ENCODE measurements around the gene PKD1L1. TPM values are rescaled to one million over a fixed set of nuclear protein-coding genes. Genes with fewer than 3 reads are reported as not detected.

The PKD1L1 gene
- polyA plus RNA-seq, 2 of the 4 experiments (the other 2 are of a cell fraction) = 0.21 TPM

DNA sequence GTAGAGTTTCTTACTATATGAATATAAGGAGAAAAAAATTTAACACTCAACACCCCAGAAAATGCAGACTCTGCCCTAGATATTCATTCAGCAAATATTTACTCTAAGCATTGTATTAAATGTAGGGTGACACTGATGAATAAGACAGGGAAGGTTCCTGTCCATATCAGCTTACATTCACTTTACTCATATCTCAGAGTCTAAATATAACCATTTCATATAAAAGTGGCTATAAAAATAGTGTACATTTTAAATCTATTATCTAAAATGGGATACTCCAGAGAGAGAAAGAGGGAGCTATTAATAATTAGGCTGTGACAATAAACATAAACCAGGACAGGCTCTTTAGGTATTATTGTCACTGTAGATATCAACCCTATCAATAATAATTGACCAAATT, 104.0 kb downstream of the PKD1L1 start:
- H3K4me2 ChIP-seq = peak overlapping the region; percentile 35; the same call in 2 of the 3 replicates
- FAIRE-seq (no peak), DNase-seq (ENCODE audit: low read depth in 1 of 2, low spot score in 1 of 2) (no peak), ATAC-seq (no peak)
- TF ChIP-seq, protein P1, sequence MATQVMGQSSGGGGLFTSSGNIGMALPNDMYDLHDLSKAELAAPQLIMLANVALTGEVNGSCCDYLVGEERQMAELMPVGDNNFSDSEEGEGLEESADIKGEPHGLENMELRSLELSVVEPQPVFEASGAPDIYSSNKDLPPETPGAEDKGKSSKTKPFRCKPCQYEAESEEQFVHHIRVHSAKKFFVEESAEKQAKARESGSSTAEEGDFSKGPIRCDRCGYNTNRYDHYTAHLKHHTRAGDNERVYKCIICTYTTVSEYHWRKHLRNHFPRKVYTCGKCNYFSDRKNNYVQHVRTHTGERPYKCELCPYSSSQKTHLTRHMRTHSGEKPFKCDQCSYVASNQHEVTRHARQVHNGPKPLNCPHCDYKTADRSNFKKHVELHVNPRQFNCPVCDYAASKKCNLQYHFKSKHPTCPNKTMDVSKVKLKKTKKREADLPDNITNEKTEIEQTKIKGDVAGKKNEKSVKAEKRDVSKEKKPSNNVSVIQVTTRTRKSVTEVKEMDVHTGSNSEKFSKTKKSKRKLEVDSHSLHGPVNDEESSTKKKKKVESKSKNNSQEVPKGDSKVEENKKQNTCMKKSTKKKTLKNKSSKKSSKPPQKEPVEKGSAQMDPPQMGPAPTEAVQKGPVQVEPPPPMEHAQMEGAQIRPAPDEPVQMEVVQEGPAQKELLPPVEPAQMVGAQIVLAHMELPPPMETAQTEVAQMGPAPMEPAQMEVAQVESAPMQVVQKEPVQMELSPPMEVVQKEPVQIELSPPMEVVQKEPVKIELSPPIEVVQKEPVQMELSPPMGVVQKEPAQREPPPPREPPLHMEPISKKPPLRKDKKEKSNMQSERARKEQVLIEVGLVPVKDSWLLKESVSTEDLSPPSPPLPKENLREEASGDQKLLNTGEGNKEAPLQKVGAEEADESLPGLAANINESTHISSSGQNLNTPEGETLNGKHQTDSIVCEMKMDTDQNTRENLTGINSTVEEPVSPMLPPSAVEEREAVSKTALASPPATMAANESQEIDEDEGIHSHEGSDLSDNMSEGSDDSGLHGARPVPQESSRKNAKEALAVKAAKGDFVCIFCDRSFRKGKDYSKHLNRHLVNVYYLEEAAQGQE (IDR thresholded peaks at IDR 0.05) = no peak
- TF ChIP-seq BHLHE40 (IDR thresholded peaks at IDR 0.05; ENCODE audit: low read depth, low read length) (no peak), HEYL (CRISPR knock-in tag; IDR thresholded peaks at IDR 0.05) (no peak), CHD4 (IDR thresholded peaks at IDR 0.05; ENCODE audit: borderline replicate concordance) (no peak), PHF8 (IDR thresholded peaks at IDR 0.05; ENCODE audit: borderline replicate concordance, low read depth) (no peak), HDAC2 (IDR thresholded peaks at IDR 0.05) (no peak), MAZ (IDR thresholded peaks at IDR 0.05; ENCODE audit: borderline replicate concordance, low read depth, low read length) (no peak), GATA3 (IDR thresholded peaks at IDR 0.05; ENCODE audit: borderline replicate concordance) (no peak), POLR2A (IDR thresholded peaks at IDR 0.05; ENCODE audit: low read length) (no peak), SMC3 (IDR thresholded peaks at IDR 0.05) (no peak), HOXA7 (CRISPR knock-in tag; IDR thresholded peaks at IDR 0.05) (no peak), RAD21 (conservative IDR thresholded peaks at IDR 0.05 in 1 of 2, IDR thresholded peaks at IDR 0.05 in 1 of 2) (no peak), MAFK (IDR thresholded peaks at IDR 0.05; ENCODE audit: partially characterized antibody) (no peak), EHMT2 (IDR thresholded peaks at IDR 0.05; ENCODE audit: low read depth) (no peak)
- TF ChIP-seq, protein P2, sequence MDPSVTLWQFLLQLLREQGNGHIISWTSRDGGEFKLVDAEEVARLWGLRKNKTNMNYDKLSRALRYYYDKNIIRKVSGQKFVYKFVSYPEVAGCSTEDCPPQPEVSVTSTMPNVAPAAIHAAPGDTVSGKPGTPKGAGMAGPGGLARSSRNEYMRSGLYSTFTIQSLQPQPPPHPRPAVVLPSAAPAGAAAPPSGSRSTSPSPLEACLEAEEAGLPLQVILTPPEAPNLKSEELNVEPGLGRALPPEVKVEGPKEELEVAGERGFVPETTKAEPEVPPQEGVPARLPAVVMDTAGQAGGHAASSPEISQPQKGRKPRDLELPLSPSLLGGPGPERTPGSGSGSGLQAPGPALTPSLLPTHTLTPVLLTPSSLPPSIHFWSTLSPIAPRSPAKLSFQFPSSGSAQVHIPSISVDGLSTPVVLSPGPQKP (IDR thresholded peaks at IDR 0.05; ENCODE audit: low read depth, low read length) = no peak
- TF ChIP-seq, protein P3, sequence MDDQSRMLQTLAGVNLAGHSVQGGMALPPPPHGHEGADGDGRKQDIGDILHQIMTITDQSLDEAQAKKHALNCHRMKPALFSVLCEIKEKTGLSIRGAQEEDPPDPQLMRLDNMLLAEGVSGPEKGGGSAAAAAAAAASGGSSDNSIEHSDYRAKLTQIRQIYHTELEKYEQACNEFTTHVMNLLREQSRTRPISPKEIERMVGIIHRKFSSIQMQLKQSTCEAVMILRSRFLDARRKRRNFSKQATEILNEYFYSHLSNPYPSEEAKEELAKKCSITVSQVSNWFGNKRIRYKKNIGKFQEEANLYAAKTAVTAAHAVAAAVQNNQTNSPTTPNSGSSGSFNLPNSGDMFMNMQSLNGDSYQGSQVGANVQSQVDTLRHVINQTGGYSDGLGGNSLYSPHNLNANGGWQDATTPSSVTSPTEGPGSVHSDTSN (IDR thresholded peaks at IDR 0.05) = no peak
- TF ChIP-seq, protein P4, sequence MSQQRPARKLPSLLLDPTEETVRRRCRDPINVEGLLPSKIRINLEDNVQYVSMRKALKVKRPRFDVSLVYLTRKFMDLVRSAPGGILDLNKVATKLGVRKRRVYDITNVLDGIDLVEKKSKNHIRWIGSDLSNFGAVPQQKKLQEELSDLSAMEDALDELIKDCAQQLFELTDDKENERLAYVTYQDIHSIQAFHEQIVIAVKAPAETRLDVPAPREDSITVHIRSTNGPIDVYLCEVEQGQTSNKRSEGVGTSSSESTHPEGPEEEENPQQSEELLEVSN (IDR thresholded peaks at IDR 0.05; ENCODE audit: borderline replicate concordance, low read depth) = no peak
- TF ChIP-seq, protein P5, sequence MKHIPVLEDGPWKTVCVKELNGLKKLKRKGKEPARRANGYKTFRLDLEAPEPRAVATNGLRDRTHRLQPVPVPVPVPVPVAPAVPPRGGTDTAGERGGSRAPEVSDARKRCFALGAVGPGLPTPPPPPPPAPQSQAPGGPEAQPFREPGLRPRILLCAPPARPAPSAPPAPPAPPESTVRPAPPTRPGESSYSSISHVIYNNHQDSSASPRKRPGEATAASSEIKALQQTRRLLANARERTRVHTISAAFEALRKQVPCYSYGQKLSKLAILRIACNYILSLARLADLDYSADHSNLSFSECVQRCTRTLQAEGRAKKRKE (CRISPR knock-in tag; IDR thresholded peaks at IDR 0.05; ENCODE audit: low read depth) = no peak
- no peak overlapping the region for H3K4me3 ChIP-seq
- CTCF ChIA-PET = interaction anchor here (0.9 to 2.1 kb wide), 6 partner anchors 17 to 586 kb away, joined by 3 to 7 read pairs (median 4); no protein-coding TSS in a partner anchor
- POLR2A ChIA-PET = no interaction called here
- H3K27ac ChIP-seq = no peak overlapping the region
- H3K9me3 ChIP-seq = no peaks in the 10 kb centered on the region
- H3K4me1 ChIP-seq = peaks cover 35% of the 10 kb centered on the region

DNA sequence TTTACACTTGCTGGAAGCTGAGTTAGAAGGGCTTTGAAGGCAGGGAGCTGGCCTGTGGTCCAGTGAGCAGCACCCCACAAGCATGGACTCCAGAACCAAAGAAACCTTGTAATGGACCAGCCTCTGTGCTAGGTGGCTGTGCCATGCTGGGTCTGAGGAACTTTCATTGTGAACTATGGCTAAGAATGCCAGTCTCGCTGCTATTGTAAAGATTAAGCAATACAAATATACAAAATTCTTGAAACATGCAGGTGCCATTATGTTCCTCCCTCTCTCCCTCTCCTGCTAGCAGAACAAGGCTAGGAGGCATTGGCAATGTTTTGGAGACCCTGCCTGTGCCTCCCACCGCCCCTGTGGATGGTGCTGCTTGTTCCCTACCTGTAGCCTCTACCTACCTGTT, 105.0 kb downstream of the PKD1L1 start:
- no peak for FAIRE-seq
- ChIA-PET POLR2A (no interaction called here), CTCF (interaction anchor here (1.2 to 1.3 kb wide), 2 partner anchors 10 to 17 kb away, joined by 3 to 7 read pairs; no protein-coding TSS in a partner anchor)
- Histone ChIP-seq H3K4me2 (no peak overlapping the region), H3K4me3 (no peak overlapping the region), H3K4me1 (peaks cover 35% of the 10 kb centered on the region), H3K9me3 (no peaks in the 10 kb centered on the region), H3K27ac (no peak overlapping the region)
- WGBS (ENCODE audit: missing lambda C conversion rate) = 56% methylated on average over 2 of the region's 2 CpGs
- no peak for DNase-seq (ENCODE audit: low read depth in 1 of 2, low spot score in 1 of 2)
- ATAC-seq = no peak
- TF ChIP-seq, protein P6, sequence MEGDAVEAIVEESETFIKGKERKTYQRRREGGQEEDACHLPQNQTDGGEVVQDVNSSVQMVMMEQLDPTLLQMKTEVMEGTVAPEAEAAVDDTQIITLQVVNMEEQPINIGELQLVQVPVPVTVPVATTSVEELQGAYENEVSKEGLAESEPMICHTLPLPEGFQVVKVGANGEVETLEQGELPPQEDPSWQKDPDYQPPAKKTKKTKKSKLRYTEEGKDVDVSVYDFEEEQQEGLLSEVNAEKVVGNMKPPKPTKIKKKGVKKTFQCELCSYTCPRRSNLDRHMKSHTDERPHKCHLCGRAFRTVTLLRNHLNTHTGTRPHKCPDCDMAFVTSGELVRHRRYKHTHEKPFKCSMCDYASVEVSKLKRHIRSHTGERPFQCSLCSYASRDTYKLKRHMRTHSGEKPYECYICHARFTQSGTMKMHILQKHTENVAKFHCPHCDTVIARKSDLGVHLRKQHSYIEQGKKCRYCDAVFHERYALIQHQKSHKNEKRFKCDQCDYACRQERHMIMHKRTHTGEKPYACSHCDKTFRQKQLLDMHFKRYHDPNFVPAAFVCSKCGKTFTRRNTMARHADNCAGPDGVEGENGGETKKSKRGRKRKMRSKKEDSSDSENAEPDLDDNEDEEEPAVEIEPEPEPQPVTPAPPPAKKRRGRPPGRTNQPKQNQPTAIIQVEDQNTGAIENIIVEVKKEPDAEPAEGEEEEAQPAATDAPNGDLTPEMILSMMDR (IDR thresholded peaks at IDR 0.05) = no peak
- TF ChIP-seq MYC (IDR thresholded peaks at IDR 0.05; ENCODE audit: borderline replicate concordance, low read length) = no peak
- TF ChIP-seq MAFK (IDR thresholded peaks at IDR 0.05; ENCODE audit: partially characterized antibody) = no peak
- TF ChIP-seq GATA3 (IDR thresholded peaks at IDR 0.05; ENCODE audit: borderline replicate concordance) = no peak
- no peak for TF ChIP-seq TP53 (CRISPR knock-in tag; IDR thresholded peaks at IDR 0.05)
- TF ChIP-seq ESRRA (IDR thresholded peaks at IDR 0.05; ENCODE audit: borderline replicate concordance, low read length) = no peak
- no peak for TF ChIP-seq ZSCAN20 (CRISPR knock-in tag; IDR thresholded peaks at IDR 0.05)
- no peak for TF ChIP-seq RCOR1 (IDR thresholded peaks at IDR 0.05; ENCODE audit: low read depth, low read length)
- no peak for TF ChIP-seq BHLHE40 (IDR thresholded peaks at IDR 0.05; ENCODE audit: low read depth, low read length)
- TF ChIP-seq, protein P7, sequence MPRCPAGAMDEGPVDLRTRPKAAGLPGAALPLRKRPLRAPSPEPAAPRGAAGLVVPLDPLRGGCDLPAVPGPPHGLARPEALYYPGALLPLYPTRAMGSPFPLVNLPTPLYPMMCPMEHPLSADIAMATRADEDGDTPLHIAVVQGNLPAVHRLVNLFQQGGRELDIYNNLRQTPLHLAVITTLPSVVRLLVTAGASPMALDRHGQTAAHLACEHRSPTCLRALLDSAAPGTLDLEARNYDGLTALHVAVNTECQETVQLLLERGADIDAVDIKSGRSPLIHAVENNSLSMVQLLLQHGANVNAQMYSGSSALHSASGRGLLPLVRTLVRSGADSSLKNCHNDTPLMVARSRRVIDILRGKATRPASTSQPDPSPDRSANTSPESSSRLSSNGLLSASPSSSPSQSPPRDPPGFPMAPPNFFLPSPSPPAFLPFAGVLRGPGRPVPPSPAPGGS (IDR thresholded peaks at IDR 0.05) = no peak
- TF ChIP-seq TFCP2L1 (CRISPR knock-in tag; IDR thresholded peaks at IDR 0.05) = no peak
- TF ChIP-seq NPAS2 (CRISPR knock-in tag; IDR thresholded peaks at IDR 0.05; ENCODE audit: borderline replicate concordance) = no peak
